Brain microvascular endothelial cell (primary cell): Measurements from ENCODE around the gene CYP26A1.

ENCODE experiments used
- DNase-seq: peaks from one replicate; pipeline ENCODE4 v3.0.0-alpha.2; 2020
- H3K27ac ChIP-seq: fragments of 250-450 bp; sonication (Bioruptor Pico); 2 replicates; pipeline ENCODE4 v1.5.1; 2020; ENCODE audit warnings: mild to moderate bottlenecking, moderate library complexity
- H3K27me3 ChIP-seq: fragments of 250-450 bp; sonication (Bioruptor Pico); replicated peaks from 2 replicates; pipeline ENCODE4 v1.5.1; 2020; ENCODE audit warnings: mild to moderate bottlenecking
- H3K36me3 ChIP-seq: fragments of 250-450 bp; sonication (Bioruptor Pico); replicated peaks from 2 replicates; pipeline ENCODE4 v1.5.1; 2020; ENCODE audit warnings: mild to moderate bottlenecking
- H3K4me3 ChIP-seq: 2 replicates; pipeline ENCODE4 v1.5.1; 2011; ENCODE audit warnings: low read depth, mild to moderate bottlenecking, control low read depth, low read length, moderate library complexity
- CTCF ChIP-seq: IDR thresholded peaks from 2 replicates; pipeline ENCODE4 v1.5.1; 2011; ENCODE audit warnings: low read depth, mild to moderate bottlenecking, moderate library complexity, low read length, control low read depth, inconsistent platforms; ENCODE audit errors: missing control alignments
- in situ Hi-C: cut with HindIII; loops from 2 replicates; pipeline ENCODE4 v1.10.0; 2017; ENCODE audit warnings: low sequenced_read_pairs, low pct_ligation_motif_present

Gene CYP26A1

DNA sequence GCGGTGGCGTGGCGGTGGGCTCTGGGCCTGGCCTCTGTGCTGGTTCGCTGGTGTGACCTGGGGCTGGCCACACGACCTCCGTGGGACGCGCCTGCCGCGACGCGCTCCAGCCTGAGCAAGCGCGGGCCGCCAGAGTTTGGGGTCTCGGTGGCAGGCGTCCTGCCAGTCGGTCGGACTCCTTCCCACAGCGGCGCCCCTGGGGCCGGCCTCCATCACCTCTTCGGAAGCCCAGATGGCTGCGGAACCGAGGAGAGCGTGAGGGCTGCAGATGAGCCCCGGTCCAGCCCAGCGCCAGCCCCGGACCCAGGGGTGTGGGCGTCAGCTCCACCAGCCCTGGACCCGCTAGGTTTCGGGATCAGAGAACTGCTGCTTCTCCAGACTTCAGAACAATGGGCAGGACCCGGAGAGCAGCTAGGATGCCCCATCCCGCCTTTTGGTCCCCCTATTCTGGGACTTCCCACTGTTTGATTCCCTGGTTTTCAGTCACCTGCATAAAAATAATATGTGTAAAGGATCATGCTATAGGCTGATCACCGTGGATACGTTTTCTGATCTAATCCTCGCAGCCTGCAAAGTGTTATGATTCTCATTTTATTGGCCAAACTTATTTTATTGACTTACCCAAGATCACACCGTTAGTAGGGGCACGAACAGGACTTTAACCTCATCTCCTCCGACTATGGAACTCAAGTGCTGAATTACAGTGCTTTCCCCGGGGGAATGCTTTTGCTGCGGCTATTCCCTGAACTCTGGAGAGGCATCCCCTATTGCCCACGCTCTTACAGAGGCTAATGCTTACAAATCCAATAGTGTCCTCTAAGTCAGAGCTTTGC is 10.3 kb upstream of the CYP26A1 start:
- Histone ChIP-seq H3K36me3 (no peaks in the 10 kb centered on the region), H3K4me3 (no peak overlapping the region), H3K27ac (no peak overlapping the region), H3K27me3 (peaks cover 81% of the 10 kb centered on the region)
- in situ Hi-C loops, result no loop called here
- DNase-seq, result no peak
- no peak for TF ChIP-seq CTCF

DNA sequence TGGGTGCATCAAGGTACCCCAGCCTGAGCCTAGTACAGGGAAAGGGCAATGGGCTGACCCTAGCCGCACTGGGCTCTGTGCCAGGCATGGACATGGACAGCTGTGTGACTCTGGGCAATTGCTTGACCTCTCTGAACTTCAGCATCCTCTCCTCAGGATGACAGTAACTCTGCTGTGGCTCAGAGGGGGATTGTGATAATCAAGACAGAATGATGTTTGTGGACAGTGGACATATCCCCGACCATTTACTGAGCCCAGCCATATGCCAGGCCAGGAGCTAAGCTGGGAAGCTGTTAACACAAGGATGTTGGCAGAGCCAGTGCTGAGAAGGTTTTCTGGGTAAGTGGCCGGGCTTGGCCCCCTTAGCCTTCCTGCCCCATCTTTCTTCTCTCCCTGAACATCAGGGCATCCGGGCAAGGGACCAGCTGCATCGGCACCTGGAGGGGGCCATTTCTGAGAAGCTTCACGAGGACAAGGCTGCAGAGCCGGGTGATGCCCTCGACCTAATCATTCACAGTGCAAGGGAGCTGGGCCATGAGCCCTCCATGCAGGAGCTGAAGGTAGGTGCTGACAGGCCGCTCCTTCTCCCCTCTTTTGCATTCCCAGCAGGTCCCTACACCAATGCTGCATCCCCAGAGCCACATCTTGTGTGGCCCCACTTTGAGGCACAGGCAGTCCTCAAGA is 9.6 kb upstream of the CYP26A1 start:
- no peak overlapping the region for H3K4me3 ChIP-seq
- H3K27me3 ChIP-seq, result peaks cover 89% of the 10 kb centered on the region
- H3K36me3 ChIP-seq, result no peaks in the 10 kb centered on the region
- in situ Hi-C loops, result no loop called here
- TF ChIP-seq CTCF, result no peak
- no peak for DNase-seq
- H3K27ac ChIP-seq, result no peak overlapping the region

DNA sequence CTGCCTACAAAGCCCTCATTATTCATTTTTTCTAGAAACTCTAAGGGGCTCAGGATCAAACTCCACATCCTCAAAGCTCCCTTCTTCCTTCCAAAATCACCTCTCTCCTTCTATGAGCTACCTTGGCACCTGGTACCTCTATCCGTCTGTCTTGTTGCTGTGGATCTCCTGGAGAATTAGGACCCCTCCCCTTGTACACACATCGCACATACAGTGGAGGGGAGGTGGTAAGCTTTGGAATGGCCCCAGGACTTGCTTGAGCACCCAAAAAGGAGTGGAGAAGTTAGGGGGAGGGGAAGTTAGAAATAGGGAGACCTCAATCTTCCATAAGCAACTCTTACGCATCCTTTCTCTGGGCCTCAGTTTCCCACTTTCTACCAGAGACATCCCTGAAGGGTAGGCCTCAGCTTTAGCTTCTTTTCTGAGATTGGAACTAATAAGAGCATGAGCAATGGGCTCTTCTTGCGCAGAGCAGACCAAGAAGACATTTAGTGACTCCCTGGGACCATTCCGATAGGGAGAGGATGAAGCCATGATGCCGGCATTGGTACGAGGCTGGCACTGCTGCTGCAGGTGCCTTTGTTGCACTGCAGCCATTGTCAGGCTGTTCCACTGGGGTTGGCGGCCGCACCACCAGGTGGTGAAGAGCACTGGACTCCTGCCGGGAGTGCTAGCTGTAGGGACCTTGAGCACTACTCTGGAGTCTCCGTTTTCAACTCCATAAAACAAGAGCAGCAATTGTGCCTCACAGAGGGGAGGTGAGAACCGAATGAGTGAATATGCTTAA is 8.6 kb upstream of the CYP26A1 start:
- in situ Hi-C loops, result no loop called here
- peaks cover 98% of the 10 kb centered on the region for H3K27me3 ChIP-seq
- no peak overlapping the region for H3K27ac ChIP-seq
- DNase-seq, result no peak
- H3K36me3 ChIP-seq, result no peaks in the 10 kb centered on the region
- no peak for TF ChIP-seq CTCF
- no peak overlapping the region for H3K4me3 ChIP-seq

- H3K27me3 ChIP-seq, result peaks cover 98% of the 10 kb centered on the region
- no peaks in the 10 kb centered on the region for H3K36me3 ChIP-seq
- no peak for TF ChIP-seq CTCF
- no peak overlapping the region for H3K4me3 ChIP-seq
- in situ Hi-C loops, result no loop called here
- no peak for DNase-seq
- no peak overlapping the region for H3K27ac ChIP-seq
Measured at GRCh38 chr10:93065675-93066543, 7.8 kb upstream of the CYP26A1 start.

DNA sequence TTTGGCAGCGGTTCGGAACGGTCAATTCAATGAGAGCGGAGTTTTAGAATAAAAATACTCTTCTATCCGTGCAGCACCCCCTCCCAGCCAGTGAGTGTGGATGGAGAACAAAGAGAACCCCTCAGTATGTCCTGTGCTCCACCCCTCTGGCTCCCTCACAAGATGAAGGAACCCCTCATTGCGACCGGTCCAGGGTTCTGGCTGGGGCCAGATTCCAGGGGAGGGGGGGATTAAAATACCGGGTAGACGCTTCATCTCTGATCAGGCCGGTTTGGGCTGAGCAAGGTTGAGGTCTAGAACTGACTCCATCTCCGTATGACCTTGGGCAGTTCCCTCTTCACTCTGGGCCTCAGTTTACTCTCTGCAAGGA is 7.2 kb upstream of the CYP26A1 start:
- Histone ChIP-seq H3K4me3 (no peak overlapping the region), H3K27ac (no peak overlapping the region), H3K27me3 (peaks cover 95% of the 10 kb centered on the region), H3K36me3 (no peaks in the 10 kb centered on the region)
- in situ Hi-C loops, result no loop called here
- TF ChIP-seq CTCF, result no peak
- no peak for DNase-seq
